Measurements from ENCODE around the gene CYP1B1.

Gene CYP1B1

GRCh38 chr2:38074764-38075506 lies 1.0 kb downstream of the CYP1B1 start:
- DNase-seq = no peak

- DNase-seq = no peak
Measured at GRCh38 chr2:38074058-38074763, 1.7 kb downstream of the CYP1B1 start.

- DNase-seq = no peak
Measured at GRCh38 chr2:38073211-38074057, 2.5 kb downstream of the CYP1B1 start.

- DNase-seq = no peak
Measured at GRCh38 chr2:38070438-38070837, 5.5 kb downstream of the CYP1B1 start.

- DNase-seq = no peak
Measured at GRCh38 chr2:38068234-38068633, 7.7 kb downstream of the CYP1B1 start.

GRCh38 chr2:38066421-38067115 lies 9.4 kb downstream of the CYP1B1 start:
- no peak for DNase-seq

GRCh38 chr2:38065502-38066135 lies 10.3 kb downstream of the CYP1B1 start:
- DNase-seq = no peak

GRCh38 chr2:38064801-38065501 lies 11.0 kb downstream of the CYP1B1 start:
- no peak for DNase-seq

- no peak for DNase-seq
Measured at GRCh38 chr2:38060236-38061018, 15.5 kb downstream of the CYP1B1 start.

GRCh38 chr2:38057651-38058410 lies 18.1 kb downstream of the CYP1B1 start:
- no peak for DNase-seq

- no peak for DNase-seq
Measured at GRCh38 chr2:38056216-38056615, 19.7 kb downstream of the CYP1B1 start.

GRCh38 chr2:38045811-38046210 lies 30.1 kb downstream of the CYP1B1 start:
- no peak for DNase-seq

- no peak for DNase-seq
Measured at GRCh38 chr2:38039121-38039910, 36.6 kb downstream of the CYP1B1 start.

GRCh38 chr2:38038682-38039081 lies 37.3 kb downstream of the CYP1B1 start:
- DNase-seq = no peak

- DNase-seq = peak; percentile 46
Measured at GRCh38 chr2:38037757-38038621, 38.0 kb downstream of the CYP1B1 start.

GRCh38 chr2:38037325-38037724 lies 38.6 kb downstream of the CYP1B1 start:
- no peak for DNase-seq

- no peak for DNase-seq
Measured at GRCh38 chr2:38035968-38036367, 40.0 kb downstream of the CYP1B1 start.

GRCh38 chr2:38033646-38034045 lies 42.3 kb downstream of the CYP1B1 start:
- no peak for DNase-seq
